GM12891 (cell line): ENCODE results near the gene RUSC1.

Experiments
- POLR2A ChIP-seq: IDR thresholded peaks from 2 replicates; pipeline ENCODE4 v1.6.1; 2011; ENCODE audit warnings: low read depth, low read length, control low read depth
- POLR2AphosphoS5 ChIP-seq: IDR thresholded peaks from 2 replicates; pipeline ENCODE4 v1.6.1; 2011; ENCODE audit warnings: low read depth, low read length, control low read depth
- TAF1 ChIP-seq: IDR thresholded peaks from 2 replicates; pipeline ENCODE4 v1.6.1; 2011; ENCODE audit warnings: low read depth, low read length, control low read depth

GRCh38 chr1:155285063-155285462, 35.6 kb upstream of the RUSC1 start:
- no peak for TF ChIP-seq TAF1
- TF ChIP-seq POLR2A = no peak
- no peak for TF ChIP-seq POLR2AphosphoS5
